Lower lobe of right lung (tissue), 2 donors: ENCODE data around the gene TNIK. TPM values are rescaled to one million over a fixed set of nuclear protein-coding genes. Genes with fewer than 3 reads are reported as not detected.

ENCODE experiments used
- ATAC-seq, 2 donors: fragments of 200-7000 bp; cut with Tn5 transposase; one replicate each; pipeline ENCODE4 v1.9.1; 2020 to 2022; ENCODE audit warnings: mild to moderate bottlenecking in 2 of 2, moderate library complexity in 2 of 2
- DNase-seq: peaks from one replicate; pipeline ENCODE4 v3.0.0-alpha.2; 2020
- H3K27ac ChIP-seq: fragments of 200-600 bp; one replicate; pipeline ENCODE4 v1.8.0; 2022
- H3K27me3 ChIP-seq: fragments of 200-600 bp; one replicate; pipeline ENCODE4 v1.8.0; 2022; ENCODE audit warnings: low read depth
- H3K36me3 ChIP-seq: fragments of 200-600 bp; one replicate; pipeline ENCODE4 v1.8.0; 2022; ENCODE audit warnings: mild to moderate bottlenecking
- H3K4me1 ChIP-seq: fragments of 200-600 bp; one replicate; pipeline ENCODE4 v1.8.0; 2022
- H3K4me3 ChIP-seq: fragments of 200-600 bp; one replicate; pipeline ENCODE4 v1.8.0; 2022; ENCODE audit warnings: mild to moderate bottlenecking
- H3K9me3 ChIP-seq: fragments of 200-600 bp; one replicate; pipeline ENCODE4 v1.8.0; 2022
- intact Hi-C: fragments of 100-400 bp; cut with DNase I; formaldehyde crosslinking; loops from one replicate; pipeline ENCODE4 v1.11.0; 2022
- total RNA-seq: library from RNA; stranded (reverse); fragmentation: NEBNext Ultra II Directional; extraction: Animal tissue kit (Norgen Biotek cat#: 25700); gene quantifications from one replicate; pipeline ENCODE4 v1.2.1, GENCODE V29; 2021
- TF ChIP-seq, protein P1 (sequence below): fragments of 200-600 bp; IDR thresholded peaks from one replicate; pipeline ENCODE4 v1.8.0; 2022; ENCODE audit warnings: antibody characterized with exemption, mild to moderate bottlenecking
- donor health status: DM: no; HTN: yes; CAD: no; lungs with severe emphysema.

The TNIK gene
- total RNA-seq, 1 donor from 2014 or later: 29.3 TPM

DNA sequence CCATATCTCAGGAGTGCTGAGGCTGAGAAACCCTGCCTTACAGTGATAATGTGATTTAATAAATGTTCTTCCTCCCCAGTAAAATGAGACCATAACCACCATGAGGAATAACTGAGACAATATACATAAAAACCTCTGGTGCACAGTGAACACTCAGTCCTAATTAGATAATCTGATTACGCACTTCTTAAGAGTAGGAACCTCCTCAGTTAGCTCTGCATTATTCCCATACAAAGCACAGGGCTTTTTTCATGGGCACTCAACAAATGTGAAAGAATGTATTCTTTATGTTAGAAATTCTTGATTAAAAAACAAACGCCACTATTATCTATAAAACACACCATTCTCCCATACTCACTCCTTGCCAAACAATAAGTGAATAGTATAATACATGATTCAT, 97.0 kb downstream of the TNIK start:
- Histone ChIP-seq H3K27me3 (no peaks in the 10 kb centered on the region), H3K27ac (no peak overlapping the region), H3K4me1 (no peaks in the 10 kb centered on the region), H3K4me3 (no peak overlapping the region), H3K9me3 (no peaks in the 10 kb centered on the region), H3K36me3 (no peaks in the 10 kb centered on the region)
- TF ChIP-seq, protein P1, sequence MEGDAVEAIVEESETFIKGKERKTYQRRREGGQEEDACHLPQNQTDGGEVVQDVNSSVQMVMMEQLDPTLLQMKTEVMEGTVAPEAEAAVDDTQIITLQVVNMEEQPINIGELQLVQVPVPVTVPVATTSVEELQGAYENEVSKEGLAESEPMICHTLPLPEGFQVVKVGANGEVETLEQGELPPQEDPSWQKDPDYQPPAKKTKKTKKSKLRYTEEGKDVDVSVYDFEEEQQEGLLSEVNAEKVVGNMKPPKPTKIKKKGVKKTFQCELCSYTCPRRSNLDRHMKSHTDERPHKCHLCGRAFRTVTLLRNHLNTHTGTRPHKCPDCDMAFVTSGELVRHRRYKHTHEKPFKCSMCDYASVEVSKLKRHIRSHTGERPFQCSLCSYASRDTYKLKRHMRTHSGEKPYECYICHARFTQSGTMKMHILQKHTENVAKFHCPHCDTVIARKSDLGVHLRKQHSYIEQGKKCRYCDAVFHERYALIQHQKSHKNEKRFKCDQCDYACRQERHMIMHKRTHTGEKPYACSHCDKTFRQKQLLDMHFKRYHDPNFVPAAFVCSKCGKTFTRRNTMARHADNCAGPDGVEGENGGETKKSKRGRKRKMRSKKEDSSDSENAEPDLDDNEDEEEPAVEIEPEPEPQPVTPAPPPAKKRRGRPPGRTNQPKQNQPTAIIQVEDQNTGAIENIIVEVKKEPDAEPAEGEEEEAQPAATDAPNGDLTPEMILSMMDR: no peak
- intact Hi-C loops: no loop called here
- DNase-seq: no peak
- no peak for ATAC-seq

DNA sequence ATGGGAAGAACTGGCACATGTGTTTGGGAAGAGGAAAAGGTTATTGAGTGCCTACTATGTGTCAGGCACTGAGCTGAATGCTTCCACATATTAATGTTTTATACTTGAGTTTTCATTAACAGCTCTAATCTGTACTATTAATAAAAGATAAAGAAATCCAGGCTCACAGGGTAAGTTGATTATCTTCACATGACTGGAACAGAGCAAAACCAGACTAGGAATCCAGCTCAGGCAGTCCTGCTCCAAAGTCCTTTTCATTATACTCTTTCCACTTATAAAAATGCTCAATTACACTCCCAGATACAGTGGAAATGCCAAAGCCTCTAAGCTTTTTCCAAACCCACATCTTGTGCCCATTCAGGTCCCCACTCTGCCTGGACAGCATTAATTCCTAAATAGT, 97.6 kb downstream of the TNIK start:
- TF ChIP-seq, protein P1: no peak
- no peaks in the 10 kb centered on the region for H3K36me3 ChIP-seq
- H3K27ac ChIP-seq: no peak overlapping the region
- intact Hi-C loops: no loop called here
- H3K27me3 ChIP-seq: no peaks in the 10 kb centered on the region
- no peaks in the 10 kb centered on the region for H3K4me1 ChIP-seq
- H3K9me3 ChIP-seq: no peaks in the 10 kb centered on the region
- no peak for ATAC-seq
- no peak overlapping the region for H3K4me3 ChIP-seq
- no peak for DNase-seq

DNA sequence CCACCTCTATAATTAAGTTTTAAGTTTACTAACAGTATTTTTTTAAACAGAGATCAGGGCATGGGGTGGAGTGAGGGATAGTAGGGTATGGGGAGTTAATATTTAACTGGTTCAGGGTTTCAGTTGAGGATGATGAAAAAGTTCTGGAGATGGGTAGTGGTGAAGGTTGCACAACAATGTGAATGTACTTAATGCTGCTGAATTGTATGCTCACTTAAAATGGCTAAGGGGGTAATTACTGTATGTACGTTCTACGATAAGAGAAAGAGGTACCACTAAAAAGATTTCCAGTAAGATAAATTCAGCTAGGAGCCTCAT, 101.4 kb downstream of the TNIK start:
- Histone ChIP-seq H3K27ac (no peak overlapping the region), H3K4me1 (no peaks in the 10 kb centered on the region), H3K36me3 (no peaks in the 10 kb centered on the region), H3K9me3 (no peaks in the 10 kb centered on the region), H3K4me3 (no peak overlapping the region), H3K27me3 (no peaks in the 10 kb centered on the region)
- DNase-seq: no peak
- TF ChIP-seq, protein P1: no peak
- intact Hi-C loops: no loop called here
- no peak for ATAC-seq

GRCh38 chr3:171358181-171358880, 101.9 kb downstream of the TNIK start:
- H3K4me3 ChIP-seq: no peak overlapping the region
- intact Hi-C loops: no loop called here
- no peaks in the 10 kb centered on the region for H3K9me3 ChIP-seq
- TF ChIP-seq, protein P1: no peak
- peaks cover 3% of the 10 kb centered on the region for H3K4me1 ChIP-seq
- H3K27ac ChIP-seq: no peak overlapping the region
- no peaks in the 10 kb centered on the region for H3K27me3 ChIP-seq
- DNase-seq: no peak
- ATAC-seq: no peak
- H3K36me3 ChIP-seq: no peaks in the 10 kb centered on the region

DNA sequence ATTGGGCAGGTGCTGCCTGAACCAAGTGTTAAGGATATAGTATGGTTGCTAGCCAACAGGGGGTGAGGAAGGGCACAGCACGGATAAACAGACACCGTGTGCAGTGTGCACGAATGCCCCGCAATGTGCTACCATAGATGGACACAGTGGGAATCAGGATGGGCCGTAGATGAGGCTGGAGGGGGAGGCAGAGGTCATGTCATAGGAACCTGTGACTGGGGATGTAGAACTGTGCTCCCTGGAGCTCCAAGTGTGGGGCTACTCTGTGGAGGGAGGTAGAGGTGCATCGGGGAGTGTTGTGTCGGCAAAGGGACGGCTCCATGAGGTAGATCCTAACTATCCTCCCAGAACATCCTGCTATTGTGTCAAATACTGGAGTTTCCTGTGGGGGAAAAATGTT, 102.5 kb downstream of the TNIK start:
- TF ChIP-seq, protein P1: no peak
- intact Hi-C loops: no loop called here
- H3K36me3 ChIP-seq: no peaks in the 10 kb centered on the region
- peaks cover 9% of the 10 kb centered on the region for H3K4me1 ChIP-seq
- ATAC-seq (no peak), DNase-seq (no peak)
- H3K9me3 ChIP-seq: no peaks in the 10 kb centered on the region
- no peak overlapping the region for H3K4me3 ChIP-seq
- no peak overlapping the region for H3K27ac ChIP-seq
- no peaks in the 10 kb centered on the region for H3K27me3 ChIP-seq
